HEK293T (cell line): ENCODE measurements around the gene FXYD3.

Source experiments
- CTCF ChIA-PET: fragments of 350-600 bp; formaldehyde crosslinking; extraction: SDS; loops from one replicate; lab custom pipeline; 2021; ENCODE audit warnings: antibody characterized with exemption, inconsistent platforms; lab: Yijun Ruan, JAX
- POLR2A ChIA-PET: fragments of 350-600 bp; formaldehyde crosslinking; extraction: SDS; loops from one replicate; lab custom pipeline; 2020; ENCODE audit warnings: antibody characterized with exemption, inconsistent platforms; lab: Yijun Ruan, JAX
- DNase-seq: peaks from one replicate; pipeline ENCODE4 v3.0.0; 2012; ENCODE audit warnings: mixed read lengths; ENCODE audit errors: extremely low spot score
- ARNT ChIP-seq: fragments of 450-650 bp; IDR thresholded peaks from 2 replicates; pipeline ENCODE4 v1.6.1; 2017; ENCODE audit warnings: mild to moderate bottlenecking
- BHLHE40 ChIP-seq: fragments of 450-650 bp; IDR thresholded peaks from 2 replicates; pipeline ENCODE4 v1.6.1; 2016; ENCODE audit warnings: mild to moderate bottlenecking, moderate library complexity, borderline replicate concordance
- CTBP1 ChIP-seq: fragments of 450-650 bp; IDR thresholded peaks from 2 replicates; pipeline ENCODE4 v1.6.1; 2016; ENCODE audit warnings: borderline replicate concordance
- ELF4 ChIP-seq: fragments of 450-650 bp; IDR thresholded peaks from 2 replicates; pipeline ENCODE4 v1.6.1; 2017; ENCODE audit warnings: antibody characterized with exemption
- FOXA1 ChIP-seq: fragments of 450-650 bp; IDR thresholded peaks from 2 replicates; pipeline ENCODE4 v1.6.1; 2016; ENCODE audit warnings: mild to moderate bottlenecking
- FOXK2 ChIP-seq: fragments of 450-650 bp; IDR thresholded peaks from 2 replicates; pipeline ENCODE4 v1.6.1; 2016; ENCODE audit warnings: mild to moderate bottlenecking
- FOXM1 ChIP-seq: fragments of 450-650 bp; IDR thresholded peaks from 2 replicates; pipeline ENCODE4 v1.6.1; 2017; ENCODE audit warnings: mild to moderate bottlenecking, borderline replicate concordance
- HDGF ChIP-seq: fragments of 450-650 bp; IDR thresholded peaks from 2 replicates; pipeline ENCODE4 v1.6.1; 2017; ENCODE audit warnings: antibody characterized with exemption, borderline replicate concordance
- L3MBTL2 ChIP-seq: fragments of 450-650 bp; conservative IDR thresholded peaks from 2 replicates; pipeline ENCODE4 v1.6.1; 2016; ENCODE audit warnings: mild to moderate bottlenecking
- LEF1 ChIP-seq: fragments of 450-650 bp; IDR thresholded peaks from 2 replicates; pipeline ENCODE4 v1.6.1; 2017; ENCODE audit warnings: mild to moderate bottlenecking, borderline replicate concordance
- NFRKB ChIP-seq: fragments of 450-650 bp; IDR thresholded peaks from 2 replicates; pipeline ENCODE4 v1.6.1; 2016; ENCODE audit warnings: mild to moderate bottlenecking, moderate library complexity
- PKNOX1 ChIP-seq: fragments of 450-650 bp; IDR thresholded peaks from 2 replicates; pipeline ENCODE4 v1.6.1; 2016
- SP1 ChIP-seq: fragments of 450-650 bp; IDR thresholded peaks from 2 replicates; pipeline ENCODE4 v1.6.1; 2017
- SUZ12 ChIP-seq: fragments of 450-650 bp; IDR thresholded peaks from 2 replicates; pipeline ENCODE4 v1.6.1; 2016; ENCODE audit warnings: mild to moderate bottlenecking
- TARDBP ChIP-seq: fragments of 450-650 bp; IDR thresholded peaks from 2 replicates; pipeline ENCODE4 v1.6.1; 2016
- ZNF384 ChIP-seq: fragments of 450-650 bp; IDR thresholded peaks from 2 replicates; pipeline ENCODE4 v1.6.1; 2016

The FXYD3 gene

GRCh38 chr19:35087393-35087792 is 28.2 kb upstream of the FXYD3 start:
- POLR2A ChIA-PET: no interaction called here
- CTCF ChIA-PET: interaction anchor here (1.2 kb wide), 1 partner anchor 44 kb away, joined by 4 read pairs; no protein-coding TSS in a partner anchor

DNA sequence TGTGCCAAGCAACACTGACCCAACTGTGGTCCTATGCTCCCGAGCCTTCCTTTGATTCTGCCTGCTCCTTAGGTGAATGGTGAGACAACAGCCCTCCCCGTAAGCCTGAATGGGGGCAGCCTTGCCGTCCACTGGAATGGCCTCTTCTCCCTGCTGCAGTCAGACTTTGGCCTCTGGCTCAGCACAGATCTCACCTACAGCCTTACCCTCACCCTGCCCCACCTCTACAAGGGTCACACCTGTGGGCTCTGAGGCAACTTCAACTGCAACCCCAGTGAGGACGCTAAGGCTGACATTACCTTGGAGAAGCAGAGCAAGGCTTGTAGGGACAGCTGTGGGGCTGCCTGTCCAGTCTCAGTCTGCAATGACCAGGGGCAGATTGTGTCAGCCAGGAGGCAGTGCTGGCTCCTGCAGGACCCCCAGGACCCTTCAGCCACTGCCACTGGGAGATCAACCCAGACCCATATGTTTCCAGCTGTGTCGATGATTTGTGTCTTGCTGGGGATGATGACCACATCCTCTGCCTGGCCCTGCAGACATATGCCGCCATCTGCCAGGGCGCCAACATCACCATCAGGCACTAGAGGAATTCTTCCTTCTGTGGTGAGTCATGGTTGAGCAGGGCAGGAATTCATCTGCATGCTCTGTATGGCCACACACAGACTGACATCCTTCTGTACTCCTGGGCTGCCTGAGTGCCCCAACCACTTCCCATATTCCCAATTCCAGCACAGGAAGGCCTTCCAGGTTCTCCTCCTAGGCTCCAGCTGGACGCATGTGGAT is 27.3 kb upstream of the FXYD3 start:
- TF ChIP-seq ELF4 (no peak), ZNF384 (no peak), BHLHE40 (no peak), PKNOX1 (no peak)
- CTCF ChIA-PET: interaction anchor here (1.0 kb wide), 1 partner anchor 20 kb away, joined by 4 read pairs; no protein-coding TSS in a partner anchor
- DNase-seq: no peak
- POLR2A ChIA-PET: no interaction called here

More at GRCh38 chr19:35087393-35087792, 28.2 kb upstream of the FXYD3 start:
- TF ChIP-seq NFRKB (no peak), LEF1 (no peak), FOXA1 (no peak), ZNF384 (no peak), CTBP1 (no peak), TARDBP (no peak), SP1 (no peak), BHLHE40 (no peak), FOXK2 (no peak), SUZ12 (no peak), HDGF (no peak), FOXM1 (no peak), ELF4 (no peak), PKNOX1 (no peak)
- no peak for DNase-seq

GRCh38 chr19:35089554-35089953 is 26.1 kb upstream of the FXYD3 start:
- ChIA-PET POLR2A (no interaction called here), CTCF (interaction anchor here (1.0 to 1.3 kb wide), 2 partner anchors 21 to 23 kb away, joined by 3 to 4 read pairs; no protein-coding TSS in a partner anchor)
- TF ChIP-seq BHLHE40 (no peak), FOXK2 (no peak), ZNF384 (no peak), CTBP1 (no peak), FOXA1 (no peak), TARDBP (no peak), ELF4 (no peak), FOXM1 (no peak)

GRCh38 chr19:35090160-35090505 is 25.5 kb upstream of the FXYD3 start:
- no peak for TF ChIP-seq HDGF
- TF ChIP-seq BHLHE40: no peak
- TF ChIP-seq LEF1: no peak
- TF ChIP-seq FOXM1: no peak
- no peak for TF ChIP-seq PKNOX1
- TF ChIP-seq SUZ12: no peak
- TF ChIP-seq ZNF384: no peak
- no peak for TF ChIP-seq ARNT
- no peak for TF ChIP-seq L3MBTL2
- no peak for TF ChIP-seq SP1
- no peak for TF ChIP-seq FOXA1
- TF ChIP-seq CTBP1: no peak
- TF ChIP-seq TARDBP: no peak
- no peak for TF ChIP-seq NFRKB
- TF ChIP-seq ELF4: no peak
- TF ChIP-seq FOXK2: no peak
- CTCF ChIA-PET: interaction anchor here (1.3 kb wide), 1 partner anchor 23 kb away, joined by 3 read pairs; no protein-coding TSS in a partner anchor
- no peak for DNase-seq
- POLR2A ChIA-PET: no interaction called here

More at GRCh38 chr19:35089554-35089953, 26.1 kb upstream of the FXYD3 start:
- no peak for DNase-seq

DNA sequence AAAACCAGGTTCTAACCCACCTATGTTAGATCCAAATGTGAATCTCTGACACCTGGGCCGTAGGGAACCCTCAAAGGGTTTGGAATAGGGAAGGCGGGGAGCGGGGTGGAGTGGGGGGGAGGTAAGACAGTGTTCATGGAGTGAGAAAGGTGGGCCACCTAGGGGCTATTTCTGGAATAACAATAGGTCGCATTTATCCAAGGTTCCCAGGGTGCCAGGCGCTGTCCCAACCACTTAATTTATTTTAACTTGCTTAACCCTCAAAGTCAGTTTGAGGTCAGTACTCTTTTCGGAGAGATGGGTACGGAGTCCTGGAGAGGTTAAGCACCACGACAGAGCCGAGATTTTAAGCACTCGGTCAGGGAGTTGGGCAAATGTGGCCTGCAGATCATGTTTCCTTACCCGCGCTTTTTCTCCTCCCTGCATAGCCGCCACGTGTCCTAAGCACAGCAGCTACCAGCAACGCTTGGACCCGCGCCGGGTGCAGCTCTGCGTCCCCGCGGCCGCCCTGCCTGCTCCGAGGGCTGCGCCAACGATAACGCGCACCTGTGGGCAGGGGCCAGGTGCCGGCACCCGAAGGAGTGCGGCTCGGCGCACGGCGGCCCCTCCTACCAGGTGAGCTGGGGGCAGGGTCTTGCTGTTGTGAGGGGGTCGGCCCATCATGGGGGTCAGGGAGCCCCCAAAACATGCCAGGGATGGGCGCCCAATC is 25.0 kb upstream of the FXYD3 start:
- peak; percentile 81 for DNase-seq
- no peak for TF ChIP-seq ZNF384
- peak; percentile 96 for TF ChIP-seq L3MBTL2
- CTCF ChIA-PET: interaction anchor here (1.3 kb wide), 1 partner anchor 24 kb away, joined by 3 read pairs; no protein-coding TSS in a partner anchor
- POLR2A ChIA-PET: no interaction called here

- POLR2A ChIA-PET: no interaction called here
- CTCF ChIA-PET: no interaction called here
- TF ChIP-seq CTBP1: no peak
- TF ChIP-seq FOXA1: no peak
- no peak for TF ChIP-seq NFRKB
- TF ChIP-seq ELF4: no peak
- no peak for TF ChIP-seq HDGF
- no peak for TF ChIP-seq ZNF384
- no peak for TF ChIP-seq LEF1
- TF ChIP-seq PKNOX1: no peak
- TF ChIP-seq ARNT: no peak
- TF ChIP-seq TARDBP: no peak
- no peak for TF ChIP-seq SP1
- no peak for TF ChIP-seq FOXM1
- no peak for TF ChIP-seq L3MBTL2
- no peak for TF ChIP-seq SUZ12
- no peak for TF ChIP-seq FOXK2
- no peak for TF ChIP-seq BHLHE40
- no peak for DNase-seq
These were observed 22.2 kb upstream of the FXYD3 start for GRCh38 chr19:35093430-35093829.
